Fibroblast of peridontal ligament (primary cell): ENCODE results near the gene TMPO.
"Not testable (repeated sequence)": the region's sequence is repeated elsewhere in the genome, so short reads cannot be mapped to it uniquely, and the experiment has no call there.

ENCODE experiments used
- DNase-seq: peaks from one replicate; pipeline ENCODE4 v3.0.0-alpha.2; 2010; ENCODE audit errors: extremely low read depth

Gene TMPO

GRCh38 chr12:98511806-98512205, 3.6 kb upstream of the TMPO start:
- not testable (repeated sequence) for DNase-seq

GRCh38 chr12:98513379-98514322, 1.7 kb upstream of the TMPO start:
- no peak for DNase-seq

- no peak for DNase-seq
These were observed 456 bp upstream of the TMPO start for GRCh38 chr12:98514982-98515286.

- DNase-seq: peak; percentile 89
These were observed 902 bp downstream of the TMPO start for GRCh38 chr12:98516111-98516873.

GRCh38 chr12:98519257-98519907, 4.0 kb downstream of the TMPO start:
- DNase-seq: no peak

- DNase-seq: no peak
These were observed 14.7 kb downstream of the TMPO start for GRCh38 chr12:98530068-98530467.

GRCh38 chr12:98532687-98533304, 17.4 kb downstream of the TMPO start:
- peak; percentile 71 for DNase-seq

- peak; percentile 67 for DNase-seq
These were observed 18.4 kb downstream of the TMPO start for GRCh38 chr12:98533723-98534251.

DNA sequence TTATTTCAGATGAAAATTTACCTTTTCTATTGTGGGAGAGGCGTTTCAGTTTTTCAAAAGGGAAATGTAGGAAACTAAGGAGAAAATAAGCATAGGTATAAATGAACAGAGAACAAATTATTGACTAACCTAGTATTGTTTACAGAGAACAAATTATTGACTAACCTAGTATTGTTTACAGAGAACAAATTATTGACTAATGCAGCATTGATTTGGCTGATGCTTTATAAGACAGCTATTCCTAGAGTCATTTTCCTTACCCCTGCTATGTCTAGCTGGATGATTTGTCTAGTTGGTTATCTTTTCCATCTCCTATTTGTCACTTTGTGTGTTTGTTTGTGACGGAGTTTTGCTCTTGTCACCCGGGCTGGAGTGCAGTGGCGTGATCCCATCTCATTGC, 22.6 kb downstream of the TMPO start:
- DNase-seq: no peak

GRCh38 chr12:98543701-98544100, 28.3 kb downstream of the TMPO start:
- DNase-seq: no peak

DNA sequence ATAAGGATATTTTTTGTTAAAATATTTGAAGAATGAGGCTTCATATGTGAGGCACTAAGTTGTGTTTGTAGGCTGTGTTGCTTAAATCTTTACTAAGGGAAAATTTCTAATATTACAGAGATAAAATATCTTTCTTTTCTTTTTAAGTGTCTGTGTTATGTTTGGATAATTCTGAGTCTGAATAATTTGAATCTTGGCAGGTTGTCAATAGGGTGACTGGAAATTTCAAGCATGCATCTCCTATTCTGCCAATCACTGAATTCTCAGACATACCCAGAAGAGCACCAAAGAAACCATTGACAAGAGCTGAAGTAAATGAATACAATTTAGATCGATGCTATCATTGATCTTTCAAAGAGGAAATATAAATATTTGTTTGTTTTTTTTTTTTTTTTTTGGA, 29.4 kb downstream of the TMPO start:
- DNase-seq: peak; percentile 64

DNA sequence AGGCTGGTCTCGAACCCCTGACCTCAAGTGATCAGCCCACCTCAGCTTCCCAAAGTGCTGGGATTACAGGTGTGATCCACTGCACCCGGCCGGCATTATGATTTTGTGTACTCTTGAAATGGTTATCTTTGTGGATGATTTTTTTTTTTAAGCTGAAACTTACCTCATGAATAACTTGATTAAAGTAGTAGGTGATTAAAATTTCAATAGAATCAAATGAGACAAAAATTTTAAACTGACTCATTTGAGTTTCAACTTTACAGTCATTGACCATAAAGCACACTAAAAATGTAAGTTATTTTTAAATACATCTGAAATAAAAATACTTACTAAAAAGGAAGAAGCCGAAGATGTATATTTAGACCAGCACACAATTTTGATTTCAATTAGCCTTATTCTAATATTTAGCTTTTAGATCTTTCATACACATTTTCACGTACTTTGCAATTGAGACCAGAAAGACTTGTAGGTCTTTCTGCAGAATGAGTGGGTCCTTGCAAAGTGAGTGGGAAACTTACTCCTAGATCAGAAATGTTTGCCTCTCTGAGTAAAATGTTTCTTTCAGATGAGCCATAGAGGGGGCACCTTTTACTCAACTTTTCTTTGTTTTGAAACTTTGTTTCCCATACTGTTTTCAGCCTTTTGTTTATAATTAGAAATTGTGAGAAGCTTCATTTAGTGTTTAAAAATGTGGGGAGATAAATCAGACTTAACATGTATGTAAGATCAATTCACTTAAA, 34.2 kb downstream of the TMPO start:
- DNase-seq: no peak

DNA sequence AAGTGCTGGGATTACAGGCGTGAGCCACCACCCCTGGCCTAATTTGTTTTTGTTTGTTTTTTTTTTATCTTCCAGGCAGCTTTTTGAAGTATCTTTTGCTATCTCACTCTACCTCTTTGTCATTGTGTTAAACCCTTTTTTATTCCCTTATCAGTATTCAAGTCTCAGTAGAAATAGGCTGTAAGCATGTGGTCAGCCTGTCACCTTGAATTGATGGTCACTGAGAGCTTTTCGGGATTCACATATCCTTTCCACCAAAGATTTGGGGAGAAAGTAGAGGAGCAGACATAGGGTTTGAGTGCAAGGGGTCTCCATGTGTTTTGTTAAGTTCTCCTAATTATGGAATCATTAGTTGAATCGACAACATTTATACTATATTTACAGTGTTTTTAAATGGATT, 36.4 kb downstream of the TMPO start:
- no peak for DNase-seq

DNA sequence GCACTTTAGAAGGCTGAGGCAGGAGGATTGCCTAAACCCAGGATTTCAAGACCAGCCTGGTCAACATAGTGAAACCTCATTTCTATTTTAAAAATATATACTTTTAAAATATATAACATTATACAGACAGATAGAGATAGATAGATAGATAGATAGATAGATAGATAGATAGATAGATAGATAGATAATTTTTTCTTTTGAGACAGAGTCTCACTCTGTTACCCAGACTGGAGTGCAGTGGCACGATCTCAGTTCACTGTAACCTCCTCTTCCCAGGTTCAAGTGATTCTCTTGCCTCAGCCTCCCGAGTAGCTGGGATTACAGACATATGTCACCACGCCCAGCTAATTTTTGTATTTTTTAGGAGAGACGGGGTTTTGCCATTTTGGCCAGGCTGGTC, 42.7 kb downstream of the TMPO start:
- not testable (repeated sequence) for DNase-seq

- no peak for DNase-seq
These were observed 44.3 kb downstream of the TMPO start for GRCh38 chr12:98559666-98560065.

DNA sequence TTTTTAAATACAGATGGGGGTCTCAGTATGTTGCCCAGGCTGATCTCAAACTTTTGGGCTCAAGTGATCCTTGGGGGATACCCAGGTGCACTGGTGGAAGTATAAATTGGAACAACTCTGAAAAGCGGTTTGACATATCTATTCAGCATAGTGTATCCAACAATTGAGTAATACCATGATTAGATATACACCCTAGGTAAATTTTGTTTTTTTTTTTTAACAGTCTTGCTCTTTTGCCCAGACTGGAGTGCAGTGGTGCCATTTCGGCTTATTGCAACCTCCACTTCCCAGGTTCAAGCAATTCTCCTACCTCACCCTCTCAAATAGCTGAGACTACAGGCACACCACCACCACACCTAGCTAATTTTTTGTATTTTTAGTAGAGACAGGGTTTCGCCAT, 46.5 kb downstream of the TMPO start:
- DNase-seq: no peak

DNA sequence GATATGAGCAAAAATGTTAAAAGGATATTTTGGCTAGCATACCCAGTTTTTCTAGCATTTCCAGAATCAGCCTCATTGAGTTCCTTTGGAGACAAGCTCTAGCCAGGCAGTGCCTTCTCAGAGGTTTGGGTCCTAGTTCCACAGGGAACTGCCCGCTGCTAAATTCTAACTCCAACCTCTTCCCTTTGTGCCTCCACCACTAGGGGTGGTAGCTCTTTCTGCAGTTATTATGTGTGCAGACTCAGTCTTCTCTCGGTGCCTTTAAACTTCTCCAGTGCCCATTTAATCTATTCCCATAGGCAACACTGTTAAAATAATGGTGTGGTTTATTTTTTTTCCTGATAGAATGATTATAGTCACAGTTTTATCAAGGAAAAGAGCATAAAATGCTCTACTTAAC, 56.6 kb downstream of the TMPO start:
- no peak for DNase-seq

DNA sequence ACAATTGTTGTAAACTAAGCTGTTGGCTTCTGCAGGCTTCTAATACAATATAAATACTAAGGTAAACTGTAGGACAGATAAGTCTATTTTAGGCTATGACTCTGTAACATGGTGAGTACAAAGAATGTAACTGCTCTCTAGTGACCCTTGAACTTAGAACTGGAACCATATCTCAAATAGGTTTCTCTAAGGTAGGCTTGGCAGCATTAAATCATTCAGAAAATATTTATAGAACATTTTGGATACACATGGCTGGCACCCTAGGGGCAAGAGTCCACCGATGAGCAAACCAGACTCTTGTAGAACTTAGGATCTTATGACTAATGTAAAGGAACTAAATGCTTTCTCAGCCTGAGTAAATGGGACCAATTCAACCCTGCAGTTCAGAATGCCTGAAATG, 58.7 kb downstream of the TMPO start:
- no peak for DNase-seq

GRCh38 chr12:98575013-98575412, 59.6 kb downstream of the TMPO start:
- no peak for DNase-seq

DNA sequence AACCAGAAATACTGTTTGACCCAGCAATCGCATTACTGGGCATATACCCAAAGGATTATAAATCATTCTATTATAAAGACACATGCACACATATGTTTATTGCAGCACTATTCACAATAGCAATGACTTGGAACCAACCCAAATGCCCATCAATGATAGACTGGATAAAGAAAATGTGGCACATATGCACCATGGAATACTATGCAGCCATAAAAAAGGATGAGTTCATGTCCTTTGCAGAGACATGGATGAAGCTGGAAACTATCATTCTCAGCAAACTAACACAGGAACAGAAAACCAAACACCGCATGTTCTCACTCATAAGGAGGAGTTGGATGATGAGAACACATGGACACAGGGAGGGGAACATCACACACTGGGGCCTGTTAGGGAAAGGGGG, 61.4 kb downstream of the TMPO start:
- DNase-seq: not testable (repeated sequence)

- DNase-seq: no peak
These were observed 63.0 kb downstream of the TMPO start for GRCh38 chr12:98578392-98578791.
